ENCODE measurements around the gene KCMF1. TPM values are rescaled to one million over a fixed set of nuclear protein-coding genes. Genes with fewer than 3 reads are reported as not detected.
A peak's percentile ranks its signal among the peaks of the same experiment; 100 is the strongest.

Gene KCMF1
- total and polyA plus RNA-seq, 2 experiments from 2014 or later, result 50.8 to 63.0 TPM

DNA sequence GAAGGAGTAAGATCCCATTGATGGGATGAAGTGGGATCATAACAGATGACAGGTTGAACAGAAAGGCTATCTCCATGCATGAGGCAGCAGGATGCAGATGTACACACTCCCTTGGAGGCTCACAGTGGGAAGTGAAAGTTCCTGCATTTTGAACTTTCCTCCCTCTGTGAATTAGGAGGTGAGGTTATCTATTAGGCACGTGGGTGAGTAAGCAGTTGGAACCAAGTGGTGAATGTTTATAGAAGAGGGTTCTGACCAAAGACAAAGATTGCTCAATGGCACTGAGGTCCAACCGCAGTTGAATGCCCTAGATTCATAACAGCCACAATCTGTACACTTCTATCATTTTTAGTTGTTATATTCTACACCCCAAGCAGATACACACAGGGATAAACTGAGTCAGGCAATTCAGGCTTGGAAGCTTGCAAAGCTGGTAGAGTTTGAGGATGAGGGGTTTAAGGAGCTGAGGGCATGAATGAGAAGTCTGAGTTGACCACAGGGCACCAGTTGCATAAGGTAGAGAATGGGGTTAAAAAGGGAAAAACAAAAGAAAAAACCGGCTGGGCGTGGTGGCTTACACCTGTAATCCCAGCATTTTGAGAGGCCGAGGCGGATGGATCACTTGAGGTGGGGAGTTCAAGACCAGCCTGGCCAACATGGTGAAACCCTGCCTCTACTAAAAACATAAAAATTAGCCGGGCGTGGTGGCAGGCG, 7.1 kb upstream of the KCMF1 start:
- Histone ChIP-seq H3K9me2 (replicated peaks; ENCODE audit: insufficient read depth) (no peaks in the 10 kb centered on the region), H3K4me2 (no peak overlapping the region), H3K36me3 (replicated peaks; ENCODE audit: insufficient read depth, low read depth) (no peaks in the 10 kb centered on the region), H3K9me3 (ENCODE audit: low read depth) (no peaks in the 10 kb centered on the region), H3K27me3 (no peaks in the 10 kb centered on the region), H3K4me1 (ENCODE audit: insufficient read depth) (peaks cover 27% of the 10 kb centered on the region), H3K27ac (peak overlapping the region; percentile 46), H2AFZ (no peak overlapping the region), H3K79me2 (peaks cover 59% of the 10 kb centered on the region), H4K20me1 (ENCODE audit: insufficient read depth, poor library complexity, severe bottlenecking) (no peaks in the 10 kb centered on the region), H3K4me3 (no peak overlapping the region)
- WGBS (ENCODE audit: low lambda C conversion rate, missing lambda C conversion rate), result 82% methylated on average over 9 of the region's 9 CpGs
- peak; percentile 60 for DNase-seq (ENCODE audit: low spot score)
- TF ChIP-seq EZH2phosphoT487 (IDR thresholded peaks at IDR 0.05; ENCODE audit: low read depth, severe bottlenecking, unreplicated experiment), result no peak
- no peak for TF ChIP-seq EZH2 (IDR thresholded peaks at IDR 0.05; ENCODE audit: borderline replicate concordance)
- TF ChIP-seq, protein P1, sequence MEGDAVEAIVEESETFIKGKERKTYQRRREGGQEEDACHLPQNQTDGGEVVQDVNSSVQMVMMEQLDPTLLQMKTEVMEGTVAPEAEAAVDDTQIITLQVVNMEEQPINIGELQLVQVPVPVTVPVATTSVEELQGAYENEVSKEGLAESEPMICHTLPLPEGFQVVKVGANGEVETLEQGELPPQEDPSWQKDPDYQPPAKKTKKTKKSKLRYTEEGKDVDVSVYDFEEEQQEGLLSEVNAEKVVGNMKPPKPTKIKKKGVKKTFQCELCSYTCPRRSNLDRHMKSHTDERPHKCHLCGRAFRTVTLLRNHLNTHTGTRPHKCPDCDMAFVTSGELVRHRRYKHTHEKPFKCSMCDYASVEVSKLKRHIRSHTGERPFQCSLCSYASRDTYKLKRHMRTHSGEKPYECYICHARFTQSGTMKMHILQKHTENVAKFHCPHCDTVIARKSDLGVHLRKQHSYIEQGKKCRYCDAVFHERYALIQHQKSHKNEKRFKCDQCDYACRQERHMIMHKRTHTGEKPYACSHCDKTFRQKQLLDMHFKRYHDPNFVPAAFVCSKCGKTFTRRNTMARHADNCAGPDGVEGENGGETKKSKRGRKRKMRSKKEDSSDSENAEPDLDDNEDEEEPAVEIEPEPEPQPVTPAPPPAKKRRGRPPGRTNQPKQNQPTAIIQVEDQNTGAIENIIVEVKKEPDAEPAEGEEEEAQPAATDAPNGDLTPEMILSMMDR (IDR thresholded peaks at IDR 0.05; ENCODE audit: poor library complexity), result no peak

DNA sequence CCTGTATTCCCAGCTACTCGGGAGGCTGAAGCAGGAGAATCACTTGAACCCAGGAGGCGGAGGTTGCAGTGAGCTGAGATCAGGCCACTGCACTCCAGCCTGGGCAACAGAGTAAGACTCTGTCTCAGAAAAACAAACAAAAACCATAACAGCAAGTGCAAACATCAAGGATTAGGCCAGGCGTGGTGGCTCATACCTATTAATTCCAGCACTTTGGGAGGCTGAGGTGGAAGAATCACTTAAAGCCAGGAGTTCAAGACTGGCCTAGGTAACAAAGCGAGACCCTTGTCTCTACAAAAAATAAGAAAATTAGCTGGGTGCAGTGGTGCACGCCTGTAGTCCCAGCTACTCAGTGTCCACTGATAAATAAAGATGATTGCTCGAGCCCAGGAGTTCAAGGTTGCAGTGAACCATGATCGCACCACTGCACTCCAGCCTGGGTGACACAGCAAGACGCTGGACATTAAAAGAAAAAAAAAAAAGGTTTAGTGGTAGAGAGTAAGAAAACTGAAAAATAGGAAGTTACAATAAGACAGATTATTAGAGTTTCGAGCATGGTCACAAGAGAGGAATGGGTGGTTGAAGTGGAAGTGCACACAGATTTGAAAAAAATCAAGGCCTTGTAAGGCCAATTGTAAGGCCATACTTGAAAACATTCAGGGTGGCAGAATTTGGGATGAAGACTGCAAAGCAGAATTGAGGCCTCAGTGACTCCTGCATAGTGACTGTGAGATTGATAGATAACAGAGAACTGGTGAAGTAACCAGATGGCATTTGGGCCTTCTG, 6.4 kb upstream of the KCMF1 start:
- H3K36me3 ChIP-seq (replicated peaks; ENCODE audit: insufficient read depth, low read depth), result no peaks in the 10 kb centered on the region
- WGBS (ENCODE audit: low lambda C conversion rate, missing lambda C conversion rate), result 89% methylated on average over 9 of the region's 9 CpGs
- no peak overlapping the region for H3K4me2 ChIP-seq
- H3K4me3 ChIP-seq, result no peak overlapping the region
- no peaks in the 10 kb centered on the region for H3K27me3 ChIP-seq
- H3K79me2 ChIP-seq, result peaks cover 66% of the 10 kb centered on the region
- H3K9me3 ChIP-seq (ENCODE audit: low read depth), result no peaks in the 10 kb centered on the region
- H2AFZ ChIP-seq, result no peak overlapping the region
- H3K4me1 ChIP-seq (ENCODE audit: insufficient read depth), result peaks cover 26% of the 10 kb centered on the region
- H3K27ac ChIP-seq, result peak overlapping the region; percentile 46
- no peak for TF ChIP-seq EZH2 (IDR thresholded peaks at IDR 0.05; ENCODE audit: borderline replicate concordance)
- TF ChIP-seq EZH2phosphoT487 (IDR thresholded peaks at IDR 0.05; ENCODE audit: low read depth, severe bottlenecking, unreplicated experiment), result no peak
- peaks cover 5% of the 10 kb centered on the region for H4K20me1 ChIP-seq (ENCODE audit: insufficient read depth, poor library complexity, severe bottlenecking)
- no peaks in the 10 kb centered on the region for H3K9me2 ChIP-seq (replicated peaks; ENCODE audit: insufficient read depth)
- DNase-seq (ENCODE audit: low spot score), result no peak

DNA sequence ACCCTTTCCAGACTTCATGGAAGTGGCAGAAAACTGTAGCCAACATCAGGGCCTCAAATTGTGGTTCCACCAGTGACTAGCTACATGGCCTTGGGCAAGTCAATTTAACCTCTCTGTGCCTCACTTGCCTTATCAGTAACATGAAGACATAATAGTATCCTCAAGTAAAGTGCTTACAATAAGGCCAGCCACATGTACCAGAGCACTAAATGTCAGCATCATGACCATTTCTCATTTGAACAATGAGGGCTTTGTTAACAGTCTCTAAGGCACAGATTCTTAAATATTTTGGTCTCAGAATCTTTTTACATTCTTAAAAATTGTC, 5.8 kb upstream of the KCMF1 start:
- no peak overlapping the region for H2AFZ ChIP-seq
- H3K79me2 ChIP-seq, result peaks cover 72% of the 10 kb centered on the region
- H3K36me3 ChIP-seq (replicated peaks; ENCODE audit: insufficient read depth, low read depth), result no peaks in the 10 kb centered on the region
- H3K4me2 ChIP-seq, result no peak overlapping the region
- H3K9me2 ChIP-seq (replicated peaks; ENCODE audit: insufficient read depth), result no peaks in the 10 kb centered on the region
- no peak overlapping the region for H3K4me3 ChIP-seq
- TF ChIP-seq, protein P1 (IDR thresholded peaks at IDR 0.05; ENCODE audit: poor library complexity), result no peak
- TF ChIP-seq EZH2phosphoT487 (IDR thresholded peaks at IDR 0.05; ENCODE audit: low read depth, severe bottlenecking, unreplicated experiment) (no peak), EZH2 (IDR thresholded peaks at IDR 0.05; ENCODE audit: borderline replicate concordance) (no peak)
- H4K20me1 ChIP-seq (ENCODE audit: insufficient read depth, poor library complexity, severe bottlenecking), result peaks cover 5% of the 10 kb centered on the region
- peaks cover 21% of the 10 kb centered on the region for H3K4me1 ChIP-seq (ENCODE audit: insufficient read depth)
- no peaks in the 10 kb centered on the region for H3K9me3 ChIP-seq (ENCODE audit: low read depth)
- no peak overlapping the region for H3K27ac ChIP-seq
- no peak for DNase-seq (ENCODE audit: low spot score)
- H3K27me3 ChIP-seq, result no peaks in the 10 kb centered on the region

DNA sequence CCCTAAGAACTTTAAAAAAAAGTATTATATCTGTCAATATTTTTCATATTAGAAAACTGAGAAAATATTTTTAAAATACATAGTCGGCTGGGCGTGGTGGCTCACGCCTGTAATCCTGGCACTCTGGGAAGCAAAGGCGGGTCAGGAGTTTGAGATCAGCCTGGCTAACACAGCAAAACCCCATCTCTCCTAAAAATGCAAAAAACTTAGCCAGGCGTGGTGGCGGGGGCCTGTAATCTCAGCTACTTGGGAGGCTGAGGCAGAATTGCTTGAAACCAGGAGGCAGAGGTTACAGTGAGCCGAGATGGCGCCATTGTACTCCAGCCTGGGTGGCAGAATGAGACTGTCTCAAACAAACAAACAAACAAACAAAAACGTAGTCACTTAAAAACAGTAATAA, 5.1 kb upstream of the KCMF1 start:
- Histone ChIP-seq H3K4me1 (ENCODE audit: insufficient read depth) (peaks cover 20% of the 10 kb centered on the region), H3K27me3 (no peaks in the 10 kb centered on the region), H3K9me3 (ENCODE audit: low read depth) (no peaks in the 10 kb centered on the region), H2AFZ (no peak overlapping the region), H4K20me1 (ENCODE audit: insufficient read depth, poor library complexity, severe bottlenecking) (peaks cover 5% of the 10 kb centered on the region), H3K4me3 (no peak overlapping the region), H3K4me2 (no peak overlapping the region), H3K79me2 (peaks cover 74% of the 10 kb centered on the region), H3K9me2 (replicated peaks; ENCODE audit: insufficient read depth) (no peaks in the 10 kb centered on the region), H3K27ac (no peak overlapping the region), H3K36me3 (replicated peaks; ENCODE audit: insufficient read depth, low read depth) (no peaks in the 10 kb centered on the region)
- no peak for DNase-seq (ENCODE audit: low spot score)
- 98% methylated on average over 9 of the region's 9 CpGs for WGBS (ENCODE audit: low lambda C conversion rate, missing lambda C conversion rate)
- no peak for TF ChIP-seq EZH2 (IDR thresholded peaks at IDR 0.05; ENCODE audit: borderline replicate concordance)
- no peak for TF ChIP-seq EZH2phosphoT487 (IDR thresholded peaks at IDR 0.05; ENCODE audit: low read depth, severe bottlenecking, unreplicated experiment)
- TF ChIP-seq, protein P1 (IDR thresholded peaks at IDR 0.05; ENCODE audit: poor library complexity), result no peak

All from hepatocyte (in vitro differentiated cells).